ENCODE results near the gene PDE1C.

- no peak for TF ChIP-seq POLR2AphosphoS5 (IDR thresholded peaks at IDR 0.05; ENCODE audit: low read depth, low read length)
- no peak for TF ChIP-seq REST (IDR thresholded peaks at IDR 0.05; ENCODE audit: insufficient read depth in 1 of 2, low read depth in 2 of 2, low read length in 2 of 2)
- no peak for TF ChIP-seq SIN3A (IDR thresholded peaks at IDR 0.05; ENCODE audit: borderline replicate concordance, insufficient read depth, low read length)
- TF ChIP-seq TAF1 (IDR thresholded peaks at IDR 0.05; ENCODE audit: borderline replicate concordance, insufficient read depth, low read length), result no peak
- TF ChIP-seq FOXP2 (optimal IDR thresholded peaks at IDR 0.05; ENCODE audit: borderline replicate concordance, extremely low read depth, extremely low read length, insufficient read depth), result no peak
These were observed 293.6 kb downstream of the PDE1C start for GRCh38 chr7:31776616-31777015.
